HepG2 (cell line): ENCODE data around the gene BTF3L4. TPM values are rescaled to one million over a fixed set of nuclear protein-coding genes. Genes with fewer than 3 reads are reported as not detected.

Source experiments
- ARNT2 ChIP-seq: sonication (generic); formaldehyde crosslinking; IDR thresholded peaks from 2 replicates; pipeline ENCODE4 v1.8.0; 2022; ENCODE audit warnings: mild to moderate bottlenecking, low read depth, missing genetic modification reagents, moderate library complexity
- GABPB1 ChIP-seq: IDR thresholded peaks from 2 replicates; pipeline ENCODE4 v1.6.1; 2016; ENCODE audit warnings: mild to moderate bottlenecking, missing genetic modification reagents, moderate library complexity, missing compliant biosample characterization
- HNRNPK ChIP-seq: fragments of 200-400 bp; formaldehyde crosslinking; IDR thresholded peaks from 2 replicates; pipeline ENCODE4 v1.6.1; 2018; ENCODE audit warnings: low read length, low read depth, moderate library complexity, mild to moderate bottlenecking; ENCODE audit not compliant: poor library complexity, severe bottlenecking
- KLF15 ChIP-seq: sonication (generic); formaldehyde crosslinking; IDR thresholded peaks from 2 replicates; pipeline ENCODE4 v1.8.1; 2023; ENCODE audit warnings: borderline replicate concordance, mild to moderate bottlenecking, inconsistent platforms, missing genetic modification reagents, mixed read lengths
- MED8 ChIP-seq: sonication (generic); formaldehyde crosslinking; IDR thresholded peaks from 2 replicates; pipeline ENCODE4 v1.8.1; 2023; ENCODE audit warnings: mild to moderate bottlenecking, missing genetic modification reagents; ENCODE audit not compliant: insufficient replicate concordance
- NCOA2 ChIP-seq: sonication (generic); formaldehyde crosslinking; IDR thresholded peaks from 2 replicates; pipeline ENCODE4 v1.8.0; 2022; ENCODE audit warnings: inconsistent platforms
- PAX8 ChIP-seq: sonication (generic); formaldehyde crosslinking; IDR thresholded peaks from 2 replicates; pipeline ENCODE4 v1.8.0; 2022; ENCODE audit warnings: mild to moderate bottlenecking, missing genetic modification reagents, borderline replicate concordance
- RFXAP ChIP-seq: sonication (generic); formaldehyde crosslinking; IDR thresholded peaks from 2 replicates; pipeline ENCODE4 v1.4.0; 2020; ENCODE audit warnings: missing genetic modification reagents, borderline replicate concordance
- SSRP1 ChIP-seq: IDR thresholded peaks from 2 replicates; pipeline ENCODE4 v1.6.1; 2016; ENCODE audit warnings: control low read depth
- UBTF ChIP-seq: sonication (generic); formaldehyde crosslinking; IDR thresholded peaks from 2 replicates; pipeline ENCODE4 v1.4.0; 2020; ENCODE audit warnings: mild to moderate bottlenecking, missing genetic modification reagents
- ZBTB1 ChIP-seq: sonication (generic); formaldehyde crosslinking; IDR thresholded peaks from 2 replicates; pipeline ENCODE4 v1.4.0; 2020; ENCODE audit warnings: missing genetic modification reagents, borderline replicate concordance
- ZBTB21 ChIP-seq: sonication (generic); formaldehyde crosslinking; IDR thresholded peaks from 2 replicates; pipeline ENCODE4 v1.4.0; 2020; ENCODE audit warnings: missing genetic modification reagents
- ZC3H13 ChIP-seq: sonication (generic); formaldehyde crosslinking; IDR thresholded peaks from 2 replicates; pipeline ENCODE4 v1.8.1; 2023; ENCODE audit warnings: mild to moderate bottlenecking, missing genetic modification reagents, moderate library complexity
- ZMYM3 ChIP-seq: sonication (generic); formaldehyde crosslinking; IDR thresholded peaks from 2 replicates; pipeline ENCODE4 v1.5.1; 2020; ENCODE audit warnings: mild to moderate bottlenecking, missing genetic modification reagents
- ZNF180 ChIP-seq: sonication (generic); formaldehyde crosslinking; IDR thresholded peaks from 2 replicates; pipeline ENCODE4 v1.4.0; 2020; ENCODE audit warnings: low read depth, missing genetic modification reagents, borderline replicate concordance
- ZNF33B ChIP-seq: sonication (generic); formaldehyde crosslinking; IDR thresholded peaks from 2 replicates; pipeline ENCODE4 v1.5.1; 2020; ENCODE audit warnings: mild to moderate bottlenecking, missing genetic modification reagents
- ZNF543 ChIP-seq: sonication (generic); formaldehyde crosslinking; IDR thresholded peaks from 2 replicates; pipeline ENCODE4 v1.4.0; 2020; ENCODE audit warnings: mild to moderate bottlenecking, missing genetic modification reagents
- ZNF589 ChIP-seq: sonication (generic); formaldehyde crosslinking; conservative IDR thresholded peaks from 2 replicates; pipeline ENCODE4 v1.8.0; 2022; ENCODE audit warnings: mild to moderate bottlenecking, moderate library complexity, missing genetic modification reagents
- ZSCAN20 ChIP-seq: sonication (generic); formaldehyde crosslinking; IDR thresholded peaks from 2 replicates; pipeline ENCODE4 v1.4.0; 2020; ENCODE audit warnings: missing genetic modification reagents, mild to moderate bottlenecking, borderline replicate concordance
- polyA plus RNA-seq, 8 experiments: library from polyadenylated mRNA; depleted of rRNA in 3 of 8; stranded (reverse) in 7 of 8; unstranded in 1 of 8; fragments of >200 nt; fragmentation: Illumina TruSeq in 4 of 8; extraction: Trizol in 4 of 8; gene quantifications; 2 replicates each; pipeline versions ENCODE4 v1.2.1 to v1.2.3, GENCODE V29; 2011 to 2016; ENCODE audit warnings: low read depth in 4 of 8, missing spikeins in 1 of 8, mixed read lengths in 1 of 8; ENCODE audit not compliant: insufficient read depth in 1 of 8
- total RNA-seq, 5 experiments: library from RNA; depleted of rRNA; stranded (reverse); fragments of >200 nt; fragmentation: Illumina TruSeq; extraction: Trizol; gene quantifications; 2 replicates each; pipeline ENCODE4 v1.2.3, GENCODE V29; 2016; ENCODE audit warnings: low read depth in 1 of 5
- TF ChIP-seq, protein P1 (sequence below): sonication (generic); formaldehyde crosslinking; IDR thresholded peaks from 2 replicates; pipeline ENCODE4 v1.4.0; 2020; ENCODE audit warnings: missing genetic modification reagents, borderline replicate concordance
- TF ChIP-seq, protein P2 (sequence below): sonication (generic); formaldehyde crosslinking; IDR thresholded peaks from 2 replicates; pipeline ENCODE4 v1.5.0; 2020; ENCODE audit warnings: mild to moderate bottlenecking, missing genetic modification reagents, borderline replicate concordance
- TF ChIP-seq, protein P3 (sequence below): IDR thresholded peaks from 2 replicates; pipeline ENCODE4 v1.6.1; 2018; ENCODE audit warnings: missing genetic modification reagents, mild to moderate bottlenecking, missing compliant biosample characterization

Gene BTF3L4
- total and polyA plus RNA-seq, 2 of the 13 experiments (the other 11 are each of a cell fraction or from before 2014, with no cell fraction given): 59.0 to 74.3 TPM

DNA sequence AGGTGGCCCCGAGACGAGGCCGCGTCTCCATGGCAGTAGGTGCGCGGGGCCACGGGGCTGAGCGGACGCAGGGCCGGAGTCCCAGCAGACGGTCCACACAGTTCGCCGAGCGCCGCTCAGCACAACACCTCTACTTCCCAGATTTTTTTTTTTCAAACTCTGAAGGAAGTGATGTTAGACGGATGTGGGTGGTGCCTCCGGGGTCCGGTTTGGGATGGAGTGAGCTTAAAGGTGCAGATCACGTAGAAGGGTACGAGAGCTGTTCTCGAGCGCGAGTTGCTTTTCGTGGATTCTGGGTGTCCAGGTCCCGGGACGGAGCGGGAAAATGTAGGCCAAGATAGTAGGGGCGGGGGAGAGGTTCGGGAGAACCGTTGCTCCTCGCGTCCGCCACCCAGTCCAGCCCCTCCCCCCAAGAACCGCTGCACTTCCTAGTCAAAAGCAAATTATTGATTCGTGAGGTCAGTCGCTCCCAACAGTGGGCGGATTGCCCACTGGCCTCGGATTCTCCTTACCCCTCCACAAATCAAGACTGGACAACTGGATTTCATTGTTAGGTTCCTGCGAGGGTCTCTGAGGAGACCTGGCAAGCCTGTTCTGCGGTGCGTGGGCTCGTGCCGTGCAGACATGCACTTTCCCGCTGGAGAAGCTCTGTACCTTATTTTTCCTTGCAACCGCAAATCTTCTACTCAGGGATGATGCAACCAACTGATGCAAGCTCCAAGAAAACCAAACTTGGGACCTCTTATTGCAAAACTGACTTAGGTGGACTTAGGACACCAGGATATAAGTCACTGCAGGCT lies 829 bp upstream of the BTF3L4 start, which contains the start of gene TXNDC12 (continued):
- TF ChIP-seq, protein P1, sequence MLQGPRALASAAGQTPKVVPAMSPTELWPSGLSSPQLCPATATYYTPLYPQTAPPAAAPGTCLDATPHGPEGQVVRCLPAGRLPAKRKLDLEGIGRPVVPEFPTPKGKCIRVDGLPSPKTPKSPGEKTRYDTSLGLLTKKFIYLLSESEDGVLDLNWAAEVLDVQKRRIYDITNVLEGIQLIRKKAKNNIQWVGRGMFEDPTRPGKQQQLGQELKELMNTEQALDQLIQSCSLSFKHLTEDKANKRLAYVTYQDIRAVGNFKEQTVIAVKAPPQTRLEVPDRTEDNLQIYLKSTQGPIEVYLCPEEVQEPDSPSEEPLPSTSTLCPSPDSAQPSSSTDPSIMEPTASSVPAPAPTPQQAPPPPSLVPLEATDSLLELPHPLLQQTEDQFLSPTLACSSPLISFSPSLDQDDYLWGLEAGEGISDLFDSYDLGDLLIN (CRISPR knock-in tag): 0 out of 2 replicates have a peak, but pooled peaks have one; percentile 50
- TF ChIP-seq GABPB1 (CRISPR knock-in tag): peak; percentile 92
- TF ChIP-seq SSRP1 (CRISPR knock-in tag): peak; percentile 91
- TF ChIP-seq, protein P2, sequence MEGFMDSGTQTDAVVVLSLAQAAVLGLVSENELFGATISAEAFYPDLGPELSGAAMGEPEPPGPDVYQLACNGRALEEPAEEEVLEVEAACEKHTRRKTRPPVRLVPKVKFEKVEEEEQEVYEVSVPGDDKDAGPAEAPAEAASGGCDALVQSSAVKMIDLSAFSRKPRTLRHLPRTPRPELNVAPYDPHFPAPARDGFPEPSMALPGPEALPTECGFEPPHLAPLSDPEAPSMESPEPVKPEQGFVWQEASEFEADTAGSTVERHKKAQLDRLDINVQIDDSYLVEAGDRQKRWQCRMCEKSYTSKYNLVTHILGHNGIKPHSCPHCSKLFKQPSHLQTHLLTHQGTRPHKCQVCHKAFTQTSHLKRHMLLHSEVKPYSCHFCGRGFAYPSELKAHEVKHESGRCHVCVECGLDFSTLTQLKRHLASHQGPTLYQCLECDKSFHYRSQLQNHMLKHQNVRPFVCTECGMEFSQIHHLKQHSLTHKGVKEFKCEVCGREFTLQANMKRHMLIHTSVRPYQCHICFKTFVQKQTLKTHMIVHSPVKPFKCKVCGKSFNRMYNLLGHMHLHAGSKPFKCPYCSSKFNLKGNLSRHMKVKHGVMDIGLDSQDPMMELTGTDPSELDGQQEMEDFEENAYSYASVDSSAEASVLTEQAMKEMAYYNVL (CRISPR knock-in tag): peak; percentile 47; the same call in 1 of the 2 replicates
- TF ChIP-seq UBTF: peak; percentile 82
- TF ChIP-seq ZSCAN20: 0 out of 2 replicates have a peak, but pooled peaks have one; percentile 32
- 0 out of 2 replicates have a peak, but pooled peaks have one; percentile 45 for TF ChIP-seq ZNF543 (CRISPR knock-in tag)
- TF ChIP-seq ZC3H13 (CRISPR knock-in tag): peak; percentile 66; the same call in 1 of the 2 replicates
- no peak for TF ChIP-seq ZBTB21
- TF ChIP-seq ZNF180 (CRISPR knock-in tag): no peak
- TF ChIP-seq NCOA2: peak; percentile 23; the same call in 1 of the 2 replicates
- peak; percentile 52 for TF ChIP-seq ZMYM3 (CRISPR knock-in tag)
- TF ChIP-seq ARNT2: no peak; the same call in 1 of the 2 replicates
- peak; percentile 90 for TF ChIP-seq RFXAP (CRISPR knock-in tag)
- no peak for TF ChIP-seq KLF15
- TF ChIP-seq ZBTB1 (CRISPR knock-in tag): no peak
- no peak for TF ChIP-seq HNRNPK
- TF ChIP-seq ZNF33B (CRISPR knock-in tag): 0 out of 2 replicates have a peak, but pooled peaks have one; percentile 23
- peak; percentile 72 for TF ChIP-seq MED8 (CRISPR knock-in tag)
- TF ChIP-seq, protein P3, sequence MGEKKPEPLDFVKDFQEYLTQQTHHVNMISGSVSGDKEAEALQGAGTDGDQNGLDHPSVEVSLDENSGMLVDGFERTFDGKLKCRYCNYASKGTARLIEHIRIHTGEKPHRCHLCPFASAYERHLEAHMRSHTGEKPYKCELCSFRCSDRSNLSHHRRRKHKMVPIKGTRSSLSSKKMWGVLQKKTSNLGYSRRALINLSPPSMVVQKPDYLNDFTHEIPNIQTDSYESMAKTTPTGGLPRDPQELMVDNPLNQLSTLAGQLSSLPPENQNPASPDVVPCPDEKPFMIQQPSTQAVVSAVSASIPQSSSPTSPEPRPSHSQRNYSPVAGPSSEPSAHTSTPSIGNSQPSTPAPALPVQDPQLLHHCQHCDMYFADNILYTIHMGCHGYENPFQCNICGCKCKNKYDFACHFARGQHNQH (CRISPR knock-in tag): peak; percentile 81
- TF ChIP-seq PAX8: peak; percentile 50; the same call in 1 of the 2 replicates
- TF ChIP-seq ZNF589 (CRISPR knock-in tag): 0 out of 2 replicates have a peak, but pooled peaks have one; percentile 64
